ENCODE measurements around the gene TAGLN3.

DNA sequence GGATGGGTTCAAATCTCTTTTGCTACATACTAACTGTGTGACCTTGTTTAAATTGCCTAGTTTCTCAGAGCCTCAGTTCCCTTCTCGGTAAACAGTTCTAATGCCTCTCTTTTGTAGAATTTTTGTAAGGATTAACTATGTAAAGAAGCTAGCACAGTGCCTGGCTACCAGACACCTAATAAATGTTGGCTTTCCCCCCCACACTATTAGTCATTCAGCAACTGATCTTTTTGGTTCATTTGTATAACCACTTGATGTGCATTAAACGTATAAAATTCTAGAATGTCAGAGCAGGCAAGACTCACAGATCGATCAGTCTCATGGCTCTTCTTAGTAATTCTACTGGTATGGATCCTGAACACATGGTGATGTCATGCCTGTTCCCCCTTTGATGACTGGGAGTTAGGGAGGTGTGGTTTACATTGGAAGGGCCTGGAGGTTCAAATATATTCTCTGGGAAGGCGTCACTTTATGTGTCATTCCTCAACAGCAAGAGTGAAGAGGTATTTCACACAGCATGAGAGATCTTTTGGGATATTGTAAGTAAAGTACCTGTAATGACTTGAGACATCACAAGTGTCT is 6.5 kb downstream of the TAGLN3 start:
- TF ChIP-seq, protein P1, sequence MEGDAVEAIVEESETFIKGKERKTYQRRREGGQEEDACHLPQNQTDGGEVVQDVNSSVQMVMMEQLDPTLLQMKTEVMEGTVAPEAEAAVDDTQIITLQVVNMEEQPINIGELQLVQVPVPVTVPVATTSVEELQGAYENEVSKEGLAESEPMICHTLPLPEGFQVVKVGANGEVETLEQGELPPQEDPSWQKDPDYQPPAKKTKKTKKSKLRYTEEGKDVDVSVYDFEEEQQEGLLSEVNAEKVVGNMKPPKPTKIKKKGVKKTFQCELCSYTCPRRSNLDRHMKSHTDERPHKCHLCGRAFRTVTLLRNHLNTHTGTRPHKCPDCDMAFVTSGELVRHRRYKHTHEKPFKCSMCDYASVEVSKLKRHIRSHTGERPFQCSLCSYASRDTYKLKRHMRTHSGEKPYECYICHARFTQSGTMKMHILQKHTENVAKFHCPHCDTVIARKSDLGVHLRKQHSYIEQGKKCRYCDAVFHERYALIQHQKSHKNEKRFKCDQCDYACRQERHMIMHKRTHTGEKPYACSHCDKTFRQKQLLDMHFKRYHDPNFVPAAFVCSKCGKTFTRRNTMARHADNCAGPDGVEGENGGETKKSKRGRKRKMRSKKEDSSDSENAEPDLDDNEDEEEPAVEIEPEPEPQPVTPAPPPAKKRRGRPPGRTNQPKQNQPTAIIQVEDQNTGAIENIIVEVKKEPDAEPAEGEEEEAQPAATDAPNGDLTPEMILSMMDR (IDR thresholded peaks at IDR 0.05) = no peak
- TF ChIP-seq POLR2A (IDR thresholded peaks at IDR 0.05) = no peak
- TF ChIP-seq EP300 (IDR thresholded peaks at IDR 0.05) = no peak
